ES-I3 (cell line): ENCODE results near the gene ARSJ.
A peak's percentile ranks its signal among the peaks of the same experiment; 100 is the strongest.
"Not testable (repeated sequence)": the region's sequence is repeated elsewhere in the genome, so short reads cannot be mapped to it uniquely, and the experiment has no call there.

ENCODE experiments used
- H3K36me3 ChIP-seq: 2 replicates; pipeline ENCODE4 v1.6.1; 2013; ENCODE audit warnings: mild to moderate bottlenecking, low read length, control low read depth, moderate library complexity; ENCODE audit not compliant: insufficient read depth
- H3K4me1 ChIP-seq: 2 replicates; pipeline ENCODE4 v1.6.1; 2013; ENCODE audit warnings: mild to moderate bottlenecking, control low read depth, low read length; ENCODE audit not compliant: insufficient read depth
- H3K9ac ChIP-seq: 2 replicates; pipeline ENCODE4 v1.6.1; 2013; ENCODE audit warnings: low read depth, mild to moderate bottlenecking, low read length, moderate library complexity
- H3K9me3 ChIP-seq: 2 replicates; pipeline ENCODE4 v1.6.1; 2013; ENCODE audit warnings: mild to moderate bottlenecking, low read length, moderate library complexity; ENCODE audit not compliant: control insufficient read depth, insufficient read depth

The ARSJ gene

GRCh38 chr4:113979148-113979904 is at the start of gene ARSJ:
TSS of gene ARSJ (minus strand) at chr4:113979647. CDS start at chr4:113978834, 813 bp downstream.
- peaks cover 11% of the 10 kb centered on the region; the same call in 1 of the 2 replicates for H3K4me1 ChIP-seq
- H3K9ac ChIP-seq = peak within 1 kb of the TSS; percentile 72
- peaks cover 4% of the 10 kb centered on the region; the same call in 1 of the 2 replicates for H3K9me3 ChIP-seq

GRCh38 chr4:114028071-114028470 is 48.6 kb upstream of the ARSJ start:
- H3K9ac ChIP-seq = no peak overlapping the region
- H3K36me3 ChIP-seq = no peaks in the 10 kb centered on the region
- H3K4me1 ChIP-seq = no peaks in the 10 kb centered on the region
- H3K9me3 ChIP-seq = no peaks in the 10 kb centered on the region

More at GRCh38 chr4:113979148-113979904, at the start of gene ARSJ:
- no peaks in the 10 kb centered on the region for H3K36me3 ChIP-seq

- Histone ChIP-seq H3K4me1 (no peaks in the 10 kb centered on the region), H3K9me3 (no peaks in the 10 kb centered on the region), H3K36me3 (no peaks in the 10 kb centered on the region), H3K9ac (no peak overlapping the region)
Measured at GRCh38 chr4:114027596-114027995, 48.1 kb upstream of the ARSJ start.

- no peaks in the 10 kb centered on the region for H3K4me1 ChIP-seq
- H3K9me3 ChIP-seq = no peaks in the 10 kb centered on the region
Measured at GRCh38 chr4:114026447-114026846, 47.0 kb upstream of the ARSJ start.

GRCh38 chr4:114025176-114025777 is 45.8 kb upstream of the ARSJ start:
- Histone ChIP-seq H3K4me1 (no peaks in the 10 kb centered on the region), H3K9ac (no peak overlapping the region), H3K9me3 (no peaks in the 10 kb centered on the region), H3K36me3 (no peaks in the 10 kb centered on the region)

More at GRCh38 chr4:114026447-114026846, 47.0 kb upstream of the ARSJ start:
- Histone ChIP-seq H3K36me3 (no peaks in the 10 kb centered on the region), H3K9ac (no peak overlapping the region)

GRCh38 chr4:114021451-114021850 is 42.0 kb upstream of the ARSJ start:
- Histone ChIP-seq H3K9ac (no peak overlapping the region), H3K9me3 (no peaks in the 10 kb centered on the region)

GRCh38 chr4:114019969-114020358 is 40.5 kb upstream of the ARSJ start:
- H3K36me3 ChIP-seq = no peaks in the 10 kb centered on the region
- no peaks in the 10 kb centered on the region for H3K9me3 ChIP-seq
- no peaks in the 10 kb centered on the region for H3K4me1 ChIP-seq
- no peak overlapping the region for H3K9ac ChIP-seq

More at GRCh38 chr4:114021451-114021850, 42.0 kb upstream of the ARSJ start:
- no peaks in the 10 kb centered on the region for H3K4me1 ChIP-seq
- no peaks in the 10 kb centered on the region for H3K36me3 ChIP-seq

GRCh38 chr4:114019276-114019968 is 40.0 kb upstream of the ARSJ start:
- Histone ChIP-seq H3K4me1 (no peaks in the 10 kb centered on the region), H3K9ac (no peak overlapping the region), H3K36me3 (no peaks in the 10 kb centered on the region), H3K9me3 (no peaks in the 10 kb centered on the region)

GRCh38 chr4:114017120-114017917 is 37.9 kb upstream of the ARSJ start:
- no peaks in the 10 kb centered on the region for H3K9me3 ChIP-seq
- H3K4me1 ChIP-seq = no peaks in the 10 kb centered on the region
- no peak overlapping the region for H3K9ac ChIP-seq
- H3K36me3 ChIP-seq = no peaks in the 10 kb centered on the region

- Histone ChIP-seq H3K4me1 (no peaks in the 10 kb centered on the region), H3K9me3 (no peaks in the 10 kb centered on the region), H3K9ac (no peak overlapping the region), H3K36me3 (no peaks in the 10 kb centered on the region)
Measured at GRCh38 chr4:114015444-114015899, 36.0 kb upstream of the ARSJ start.

- H3K9me3 ChIP-seq, H3K36me3 ChIP-seq, H3K9ac ChIP-seq, H3K4me1 ChIP-seq: not testable (repeated sequence)
Measured at GRCh38 chr4:114013201-114013600, 33.8 kb upstream of the ARSJ start.

- no peaks in the 10 kb centered on the region for H3K9me3 ChIP-seq
- H3K9ac ChIP-seq = no peak overlapping the region
- no peaks in the 10 kb centered on the region for H3K36me3 ChIP-seq
- H3K4me1 ChIP-seq = no peaks in the 10 kb centered on the region
Measured at GRCh38 chr4:114012749-114013148, 33.3 kb upstream of the ARSJ start.

GRCh38 chr4:114005569-114006442 is 26.4 kb upstream of the ARSJ start:
- H3K9me3 ChIP-seq = no peaks in the 10 kb centered on the region
- peaks cover 19% of the 10 kb centered on the region for H3K4me1 ChIP-seq
- no peaks in the 10 kb centered on the region for H3K36me3 ChIP-seq
- no peak overlapping the region for H3K9ac ChIP-seq
